Measurements from ENCODE around the gene DNAJB13. TPM values are rescaled to one million over a fixed set of nuclear protein-coding genes. Genes with fewer than 3 reads are reported as not detected.
A peak's percentile ranks its signal among the peaks of the same experiment; 100 is the strongest.

The DNAJB13 gene
- total and polyA plus RNA-seq, 2 of the 13 experiments (the other 11 are each of a cell fraction or from before 2014, with no cell fraction given), result 2.3 TPM; not detected in 1

DNA sequence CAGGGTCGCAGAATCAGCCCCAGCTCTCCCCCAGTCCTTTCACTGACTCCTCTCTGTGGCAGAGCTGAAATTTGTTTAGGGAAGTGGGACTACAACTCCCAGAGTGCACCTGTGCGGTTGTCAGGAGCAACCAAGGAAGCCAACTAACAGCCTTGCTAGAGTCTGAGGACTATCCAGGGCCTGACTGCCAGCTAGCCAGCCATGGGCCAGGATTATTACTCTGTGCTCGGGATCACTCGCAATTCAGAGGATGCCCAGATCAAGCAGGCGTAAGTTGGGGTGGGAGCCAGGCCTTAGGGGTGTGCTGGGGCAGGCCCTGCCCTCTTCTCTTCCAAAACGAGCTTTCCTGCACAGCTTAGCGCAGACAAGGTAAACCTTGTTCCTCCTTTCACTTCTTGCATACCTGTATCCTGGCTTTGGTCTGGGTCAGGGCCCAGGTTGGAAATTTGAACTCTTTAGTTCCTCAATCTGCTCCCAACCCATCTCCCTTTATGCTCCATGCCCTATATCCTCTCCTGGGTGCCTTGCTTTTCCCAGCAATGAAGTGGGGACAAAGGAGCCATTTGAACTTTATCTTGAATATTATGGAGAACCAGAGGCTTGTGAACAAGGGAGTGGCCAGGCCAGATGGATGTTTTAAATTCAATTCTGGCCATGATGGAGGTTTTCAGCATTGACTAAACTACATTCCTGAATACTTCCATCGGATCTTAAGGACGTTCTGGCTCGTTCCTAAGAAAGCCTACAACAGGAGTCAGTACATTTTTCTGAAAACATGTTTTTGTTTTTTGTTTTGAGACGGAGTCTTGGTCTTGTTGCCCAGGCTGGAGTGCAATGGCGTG, at the start of gene DNAJB13 (continued):
- TF ChIP-seq ZNF256 (CRISPR knock-in tag; conservative IDR thresholded peaks at IDR 0.05) (no peak), MIER3 (CRISPR knock-in tag; IDR thresholded peaks at IDR 0.05; ENCODE audit: borderline replicate concordance) (0 out of 2 replicates have a peak, but pooled peaks have one; percentile 42), MEIS1 (CRISPR knock-in tag; IDR thresholded peaks at IDR 0.05; ENCODE audit: borderline replicate concordance) (0 out of 2 replicates have a peak, but pooled peaks have one; percentile 30), ZNF878 (CRISPR knock-in tag; IDR thresholded peaks at IDR 0.05) (no peak), ZNF792 (CRISPR knock-in tag; IDR thresholded peaks at IDR 0.05) (0 out of 2 replicates have a peak, but pooled peaks have one; percentile 54), SIX4 (CRISPR knock-in tag; IDR thresholded peaks at IDR 0.05) (no peak), ZNF446 (CRISPR knock-in tag; IDR thresholded peaks at IDR 0.05) (no peak), RFX1 (IDR thresholded peaks at IDR 0.05) (peak; percentile 73), PHB2 (IDR thresholded peaks at IDR 0.05; ENCODE audit: partially characterized antibody) (no peak), ZNF577 (CRISPR knock-in tag; IDR thresholded peaks at IDR 0.05; ENCODE audit: borderline replicate concordance, low read depth) (no peak), BCL6 (CRISPR knock-in tag; IDR thresholded peaks at IDR 0.05) (no peak), NR2F2 (IDR thresholded peaks at IDR 0.05; ENCODE audit: borderline replicate concordance, low read depth) (no peak), ARID2 (CRISPR knock-in tag; IDR thresholded peaks at IDR 0.05; ENCODE audit: borderline replicate concordance) (peak; percentile 36; the same call in 1 of the 2 replicates), KDM5B (CRISPR knock-in tag; IDR thresholded peaks at IDR 0.05; ENCODE audit: borderline replicate concordance) (no peak), ZNF562 (CRISPR knock-in tag; IDR thresholded peaks at IDR 0.05; ENCODE audit: borderline replicate concordance) (no peak), PHF21A (CRISPR knock-in tag; IDR thresholded peaks at IDR 0.05) (peak; percentile 31; the same call in 1 of the 2 replicates), ZNF574 (CRISPR knock-in tag; IDR thresholded peaks at IDR 0.05) (peak; percentile 48; the same call in 1 of the 2 replicates), JUND (CRISPR knock-in tag; IDR thresholded peaks at IDR 0.05) (no peak), HHEX (CRISPR knock-in tag; IDR thresholded peaks at IDR 0.05) (no peak), PRMT3 (CRISPR knock-in tag; IDR thresholded peaks at IDR 0.05; ENCODE audit: borderline replicate concordance, low read depth) (no peak), GZF1 (CRISPR knock-in tag; IDR thresholded peaks at IDR 0.05) (0 out of 2 replicates have a peak, but pooled peaks have one; percentile 29), ZNF296 (CRISPR knock-in tag; conservative IDR thresholded peaks at IDR 0.05) (no peak; the same call in 1 of the 2 replicates), GABPA (IDR thresholded peaks at IDR 0.05; ENCODE audit: low read depth, low read length) (no peak), GABPA (CRISPR knock-in tag; IDR thresholded peaks at IDR 0.05; ENCODE audit: low read depth) (peak; percentile 41; the same call in 1 of the 2 replicates), SMARCE1 (IDR thresholded peaks at IDR 0.05; ENCODE audit: borderline replicate concordance) (no peak), ZFP36L1 (CRISPR knock-in tag; IDR thresholded peaks at IDR 0.05) (no peak), IRX3 (CRISPR knock-in tag; IDR thresholded peaks at IDR 0.05; ENCODE audit: borderline replicate concordance, low read depth) (no peak)
- TF ChIP-seq, protein P1, sequence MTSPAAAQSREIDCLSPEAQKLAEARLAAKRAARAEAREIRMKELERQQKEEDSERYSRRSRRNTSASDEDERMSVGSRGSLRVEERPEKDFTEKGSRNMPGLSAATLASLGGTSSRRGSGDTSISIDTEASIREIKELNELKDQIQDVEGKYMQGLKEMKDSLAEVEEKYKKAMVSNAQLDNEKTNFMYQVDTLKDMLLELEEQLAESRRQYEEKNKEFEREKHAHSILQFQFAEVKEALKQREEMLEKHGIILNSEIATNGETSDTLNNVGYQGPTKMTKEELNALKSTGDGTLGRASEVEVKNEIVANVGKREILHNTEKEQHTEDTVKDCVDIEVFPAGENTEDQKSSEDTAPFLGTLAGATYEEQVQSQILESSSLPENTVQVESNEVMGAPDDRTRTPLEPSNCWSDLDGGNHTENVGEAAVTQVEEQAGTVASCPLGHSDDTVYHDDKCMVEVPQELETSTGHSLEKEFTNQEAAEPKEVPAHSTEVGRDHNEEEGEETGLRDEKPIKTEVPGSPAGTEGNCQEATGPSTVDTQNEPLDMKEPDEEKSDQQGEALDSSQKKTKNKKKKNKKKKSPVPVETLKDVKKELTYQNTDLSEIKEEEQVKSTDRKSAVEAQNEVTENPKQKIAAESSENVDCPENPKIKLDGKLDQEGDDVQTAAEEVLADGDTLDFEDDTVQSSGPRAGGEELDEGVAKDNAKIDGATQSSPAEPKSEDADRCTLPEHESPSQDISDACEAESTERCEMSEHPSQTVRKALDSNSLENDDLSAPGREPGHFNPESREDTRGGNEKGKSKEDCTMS (CRISPR knock-in tag; conservative IDR thresholded peaks at IDR 0.05), result no peak

Measured in HepG2 (cell line).